Measurements from ENCODE around the gene ZNF385A. TPM values are rescaled to one million over a fixed set of nuclear protein-coding genes. Genes with fewer than 3 reads are reported as not detected.

Gene ZNF385A
- total RNA-seq, 1 experiment from 2014 or later, result 5.7 TPM

DNA sequence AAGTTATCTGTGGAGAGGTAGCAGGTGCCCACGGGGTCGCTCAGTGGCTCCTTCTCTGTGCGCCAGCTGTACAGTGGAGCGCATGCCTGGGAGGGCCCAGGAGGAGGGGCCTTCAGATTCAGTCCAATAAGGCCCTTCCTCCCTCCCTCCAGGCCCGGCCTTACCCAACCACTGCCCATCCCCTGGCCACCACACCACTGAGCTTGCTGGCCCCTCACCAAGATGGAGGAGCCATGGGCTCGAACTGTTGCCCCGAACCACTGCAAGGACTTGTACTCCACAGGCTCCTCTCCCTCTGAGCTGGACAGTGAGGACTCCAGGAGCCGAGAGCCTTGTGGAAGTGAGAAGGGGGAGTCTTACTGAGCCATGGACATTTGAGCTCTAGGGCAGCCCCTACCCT, 24.7 kb upstream of the ZNF385A start:
- H3K4me3 Mint-ChIP-seq, result no peak overlapping the region
- peaks cover 11 to 12% of the 10 kb centered on the region in 2 experiments for H3K4me1 Mint-ChIP-seq
- Histone ChIP-seq H3K79me2 (ENCODE audit: insufficient read depth, low read length) (no peaks in the 10 kb centered on the region), H4K8ac (replicated peaks; ENCODE audit: insufficient read length, low read depth, low read length) (no peak overlapping the region), H3K56ac (ENCODE audit: insufficient read length, low read depth, low read length) (no peak overlapping the region), H2BK5ac (ENCODE audit: insufficient read length, low read length) (no peak overlapping the region), H3K23me2 (ENCODE audit: insufficient read length, low read depth, low read length, poor library complexity, severe bottlenecking) (no peaks in the 10 kb centered on the region), H3K4me2 (ENCODE audit: insufficient read depth, insufficient read length, low read length) (no peak overlapping the region), H3K23ac (ENCODE audit: insufficient read length, low read depth, low read length) (no peak overlapping the region), H3K9me3 (ENCODE audit: control insufficient read depth, low read depth, low read length) (no peaks in the 10 kb centered on the region), H2AK5ac (ENCODE audit: insufficient read length, low read length) (no peak overlapping the region), H3K27ac (ENCODE audit: insufficient read length, low read depth, low read length) (no peak overlapping the region), H3K4me1 (ENCODE audit: insufficient read depth, low read length) (no peaks in the 10 kb centered on the region), H3K79me1 (ENCODE audit: insufficient read depth, low read depth, low read length, poor library complexity, severe bottlenecking) (no peaks in the 10 kb centered on the region), H3K27me3 (ENCODE audit: insufficient read depth, low read length) (no peaks in the 10 kb centered on the region), H2BK20ac (ENCODE audit: low read depth, low read length, poor library complexity, severe bottlenecking) (no peak overlapping the region), H2BK120ac (ENCODE audit: low read depth, low read length, poor library complexity, severe bottlenecking) (no peak overlapping the region), H3K4ac (ENCODE audit: low read depth, low read length) (no peak overlapping the region), H4K5ac (ENCODE audit: insufficient read length, low read depth, low read length) (no peak overlapping the region), H2BK12ac (ENCODE audit: insufficient read length, low read depth, low read length) (no peak overlapping the region), H4K91ac (ENCODE audit: insufficient read length, low read depth, low read length) (no peak overlapping the region), H3K9ac (ENCODE audit: extremely low read depth, insufficient read length, low read length) (no peak overlapping the region), H2BK15ac (ENCODE audit: low read depth, low read length) (no peak overlapping the region), H2AFZ (ENCODE audit: low read length) (no peak overlapping the region), H3K18ac (ENCODE audit: insufficient read length, low read depth, low read length) (no peak overlapping the region), H3T11ph (ENCODE audit: low read length) (no peak overlapping the region), H3K14ac (ENCODE audit: insufficient read depth, low read length) (no peak overlapping the region), H4K20me1 (ENCODE audit: control insufficient read depth, insufficient read depth, insufficient read length) (no peaks in the 10 kb centered on the region)
- TF ChIP-seq, protein P1, sequence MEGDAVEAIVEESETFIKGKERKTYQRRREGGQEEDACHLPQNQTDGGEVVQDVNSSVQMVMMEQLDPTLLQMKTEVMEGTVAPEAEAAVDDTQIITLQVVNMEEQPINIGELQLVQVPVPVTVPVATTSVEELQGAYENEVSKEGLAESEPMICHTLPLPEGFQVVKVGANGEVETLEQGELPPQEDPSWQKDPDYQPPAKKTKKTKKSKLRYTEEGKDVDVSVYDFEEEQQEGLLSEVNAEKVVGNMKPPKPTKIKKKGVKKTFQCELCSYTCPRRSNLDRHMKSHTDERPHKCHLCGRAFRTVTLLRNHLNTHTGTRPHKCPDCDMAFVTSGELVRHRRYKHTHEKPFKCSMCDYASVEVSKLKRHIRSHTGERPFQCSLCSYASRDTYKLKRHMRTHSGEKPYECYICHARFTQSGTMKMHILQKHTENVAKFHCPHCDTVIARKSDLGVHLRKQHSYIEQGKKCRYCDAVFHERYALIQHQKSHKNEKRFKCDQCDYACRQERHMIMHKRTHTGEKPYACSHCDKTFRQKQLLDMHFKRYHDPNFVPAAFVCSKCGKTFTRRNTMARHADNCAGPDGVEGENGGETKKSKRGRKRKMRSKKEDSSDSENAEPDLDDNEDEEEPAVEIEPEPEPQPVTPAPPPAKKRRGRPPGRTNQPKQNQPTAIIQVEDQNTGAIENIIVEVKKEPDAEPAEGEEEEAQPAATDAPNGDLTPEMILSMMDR (conservative IDR thresholded peaks at IDR 0.05), result no peak
- no peak for DNase-seq
- peaks cover under 1% of the 10 kb centered on the region; the same call in 1 of the 2 replicates for H3K27me3 Mint-ChIP-seq (ENCODE audit: low read depth)
- WGBS (ENCODE audit: extremely low coverage, insufficient read length, low lambda C conversion rate), result no CpG with 5 or more reads among the region's 8 CpGs
- H3K27ac Mint-ChIP-seq, result no peak overlapping the region
- peaks cover 0 to 9% (median 6%) of the 10 kb centered on the region in 3 experiments; a peak in 3 of 7 replicates for H3K36me3 Mint-ChIP-seq (ENCODE audit: insufficient read depth in 1 of 3, low read depth in 3 of 3)
- no peaks in the 10 kb centered on the region for H3K9me3 Mint-ChIP-seq
